ENCODE measurements around the gene ZSWIM6. TPM values are rescaled to one million over a fixed set of nuclear protein-coding genes. Genes with fewer than 3 reads are reported as not detected.

The ZSWIM6 gene
- total RNA-seq, 2 donors from 2014 or later, result 4.6 to 5.6 TPM

- Histone ChIP-seq H3K36me3 (no peaks in the 10 kb centered on the region), H3K27me3 (no peaks in the 10 kb centered on the region), H3K27ac (no peak overlapping the region), H3K9me3 (no peaks in the 10 kb centered on the region), H3K4me1 (peaks cover 0 to 18% of the 10 kb centered on the region in 2 donors), H3K4me3 (no peak overlapping the region)
- DNase-seq (ENCODE audit: low spot score), result no peak
- no peak for TF ChIP-seq CTCF (IDR thresholded peaks at IDR 0.05)
These were observed 17.9 kb upstream of the ZSWIM6 start for GRCh38 chr5:61313960-61314681.

- Histone ChIP-seq H3K36me3 (no peaks in the 10 kb centered on the region), H3K4me1 (peaks cover 0 to 26% of the 10 kb centered on the region in 2 donors), H3K27me3 (no peaks in the 10 kb centered on the region), H3K4me3 (no peak overlapping the region), H3K27ac (no peak overlapping the region), H3K9me3 (no peaks in the 10 kb centered on the region)
- TF ChIP-seq CTCF (IDR thresholded peaks at IDR 0.05), result no peak
- no peak for DNase-seq (ENCODE audit: low spot score)
These were observed 13.7 kb upstream of the ZSWIM6 start for GRCh38 chr5:61318376-61318775.

- Histone ChIP-seq H3K4me1 (peaks cover 0 to 17% of the 10 kb centered on the region in 2 donors), H3K4me3 (no peak overlapping the region)
These were observed 12.5 kb upstream of the ZSWIM6 start for GRCh38 chr5:61319388-61320146.

GRCh38 chr5:61320860-61321259 lies 11.2 kb upstream of the ZSWIM6 start:
- H3K27me3 ChIP-seq, result no peaks in the 10 kb centered on the region
- no peak for DNase-seq (ENCODE audit: low spot score)
- H3K4me1 ChIP-seq, result peaks cover 0 to 14% of the 10 kb centered on the region in 2 donors
- TF ChIP-seq CTCF (IDR thresholded peaks at IDR 0.05), result no peak
- H3K9me3 ChIP-seq, result no peaks in the 10 kb centered on the region
- no peak overlapping the region for H3K27ac ChIP-seq
- H3K36me3 ChIP-seq, result no peaks in the 10 kb centered on the region
- no peak overlapping the region for H3K4me3 ChIP-seq

More at GRCh38 chr5:61319388-61320146, 12.5 kb upstream of the ZSWIM6 start:
- Histone ChIP-seq H3K9me3 (no peaks in the 10 kb centered on the region), H3K27ac (no peak overlapping the region), H3K36me3 (no peaks in the 10 kb centered on the region), H3K27me3 (no peaks in the 10 kb centered on the region)
- no peak for TF ChIP-seq CTCF (IDR thresholded peaks at IDR 0.05)
- no peak for DNase-seq (ENCODE audit: low spot score)

GRCh38 chr5:61321669-61322068 lies 10.4 kb upstream of the ZSWIM6 start:
- no peaks in the 10 kb centered on the region for H3K27me3 ChIP-seq
- no peaks in the 10 kb centered on the region for H3K36me3 ChIP-seq
- no peak overlapping the region for H3K27ac ChIP-seq
- no peak for DNase-seq (ENCODE audit: low spot score)
- no peak for TF ChIP-seq CTCF (IDR thresholded peaks at IDR 0.05)
- H3K4me3 ChIP-seq, result no peak overlapping the region
- H3K9me3 ChIP-seq, result no peaks in the 10 kb centered on the region
- H3K4me1 ChIP-seq, result peaks cover 0 to 14% of the 10 kb centered on the region in 2 donors

All from right atrium auricular region (tissue), 2 donors.